B cell (primary cell): ENCODE data around the gene RAB6B.

Experiments
- EZH2 ChIP-seq: IDR thresholded peaks from 2 replicates; pipeline ENCODE4 v1.6.1; 2012; ENCODE audit warnings: borderline replicate concordance, low read depth, mild to moderate bottlenecking, moderate library complexity, low read length; ENCODE audit not compliant: insufficient read depth, poor library complexity, severe bottlenecking
- TF ChIP-seq, protein P1 (sequence below): fragments of 200-600 bp; IDR thresholded peaks from one replicate; pipeline ENCODE4 v1.8.0; 2022; ENCODE audit warnings: antibody characterized with exemption, mild to moderate bottlenecking

DNA sequence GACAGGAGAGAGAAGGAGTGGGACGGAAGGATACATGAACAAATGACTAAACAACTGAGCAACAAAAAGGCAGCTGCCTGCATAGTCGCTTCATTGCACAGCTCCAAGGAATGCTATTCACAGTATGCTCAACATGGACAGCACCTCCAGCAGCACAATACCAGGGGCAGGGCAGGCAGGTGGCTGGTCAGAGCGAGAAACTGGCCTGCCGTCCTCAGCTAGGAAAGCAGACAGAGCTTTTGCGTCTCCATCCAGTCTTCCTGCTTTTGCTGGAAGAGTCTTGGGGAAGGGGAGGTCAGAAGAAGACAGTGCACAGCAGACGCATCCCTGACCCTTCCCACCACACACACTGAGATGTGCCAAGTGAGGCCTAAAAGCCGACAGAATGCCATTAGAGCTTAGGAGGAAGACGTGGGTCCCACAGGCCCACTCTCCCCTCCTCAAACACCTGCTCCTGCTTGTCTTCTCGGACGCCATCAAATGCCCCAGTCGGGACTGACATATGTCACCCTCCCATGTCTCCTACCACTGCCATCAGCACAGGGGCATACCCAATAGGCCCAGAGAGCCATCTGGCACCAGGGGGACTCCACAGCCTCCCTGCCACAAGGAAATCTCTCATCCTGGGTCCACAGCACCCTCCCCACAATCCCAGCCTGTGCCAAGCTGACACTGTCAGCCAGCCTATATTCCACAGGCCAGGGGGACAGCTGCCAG lies 3.9 kb downstream of the RAB6B start:
- TF ChIP-seq, protein P1, sequence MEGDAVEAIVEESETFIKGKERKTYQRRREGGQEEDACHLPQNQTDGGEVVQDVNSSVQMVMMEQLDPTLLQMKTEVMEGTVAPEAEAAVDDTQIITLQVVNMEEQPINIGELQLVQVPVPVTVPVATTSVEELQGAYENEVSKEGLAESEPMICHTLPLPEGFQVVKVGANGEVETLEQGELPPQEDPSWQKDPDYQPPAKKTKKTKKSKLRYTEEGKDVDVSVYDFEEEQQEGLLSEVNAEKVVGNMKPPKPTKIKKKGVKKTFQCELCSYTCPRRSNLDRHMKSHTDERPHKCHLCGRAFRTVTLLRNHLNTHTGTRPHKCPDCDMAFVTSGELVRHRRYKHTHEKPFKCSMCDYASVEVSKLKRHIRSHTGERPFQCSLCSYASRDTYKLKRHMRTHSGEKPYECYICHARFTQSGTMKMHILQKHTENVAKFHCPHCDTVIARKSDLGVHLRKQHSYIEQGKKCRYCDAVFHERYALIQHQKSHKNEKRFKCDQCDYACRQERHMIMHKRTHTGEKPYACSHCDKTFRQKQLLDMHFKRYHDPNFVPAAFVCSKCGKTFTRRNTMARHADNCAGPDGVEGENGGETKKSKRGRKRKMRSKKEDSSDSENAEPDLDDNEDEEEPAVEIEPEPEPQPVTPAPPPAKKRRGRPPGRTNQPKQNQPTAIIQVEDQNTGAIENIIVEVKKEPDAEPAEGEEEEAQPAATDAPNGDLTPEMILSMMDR = no peak
- TF ChIP-seq EZH2 = no peak
